Fibroblast of the aortic adventitia (primary cell): ENCODE results near the gene EEIG2. TPM values are rescaled to one million over a fixed set of nuclear protein-coding genes. Genes with fewer than 3 reads are reported as not detected.
A peak's percentile ranks its signal among the peaks of the same experiment; 100 is the strongest.
"Not testable (repeated sequence)": the region's sequence is repeated elsewhere in the genome, so short reads cannot be mapped to it uniquely, and the experiment has no call there.

Source experiments
- DNase-seq: peaks from one replicate; pipeline ENCODE4 v3.0.0-alpha.2; 2010; ENCODE audit warnings: low read depth
- H3K4me3 ChIP-seq: 2 replicates; pipeline ENCODE4 v1.5.1; 2011; ENCODE audit warnings: low read depth, mild to moderate bottlenecking, control low read depth, low read length, moderate library complexity
- CTCF ChIP-seq: IDR thresholded peaks from 2 replicates; pipeline ENCODE4 v1.5.1; 2011; ENCODE audit warnings: mild to moderate bottlenecking, low read length, control low read depth, inconsistent platforms; ENCODE audit not compliant: insufficient read depth
- total RNA-seq: library from RNA; depleted of rRNA; stranded (reverse); fragments of >200 nt; gene quantifications from 2 replicates; pipeline ENCODE4 v1.2.3, GENCODE V29; 2012; ENCODE audit warnings: low replicate concordance

Gene EEIG2
- total RNA-seq, result 37.9 and 51.1 TPM in 2 replicates

GRCh38 chr1:108559215-108560186 lies at the start of gene EEIG2:
Gene EEIG2 (plus strand): TSS chr1:108560100. CDS start chr1:108560429, 329 bp downstream.
- peak; percentile 52 for TF ChIP-seq CTCF

DNA sequence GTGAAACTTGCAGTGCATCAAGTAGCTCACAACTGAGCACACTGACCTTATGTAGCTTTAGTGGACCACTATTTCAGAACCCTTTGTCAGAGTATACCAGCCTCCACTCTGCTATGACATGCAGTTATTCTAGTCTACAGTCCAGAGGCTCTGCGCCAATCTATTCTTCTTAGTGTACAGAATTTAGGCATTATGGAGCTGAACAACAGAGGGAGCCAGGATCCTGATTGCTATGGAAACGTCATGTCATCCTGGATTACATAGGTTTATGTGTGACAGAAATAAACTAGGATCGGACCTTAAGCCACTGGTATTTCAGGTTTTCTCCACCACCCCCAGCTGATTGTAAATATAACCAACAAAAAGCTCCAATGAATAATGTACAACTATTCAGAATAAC lies 48.1 kb upstream of the EEIG2 start:
- no peak overlapping the region for H3K4me3 ChIP-seq
- DNase-seq, result no peak
- no peak for TF ChIP-seq CTCF

More at GRCh38 chr1:108559215-108560186, at the start of gene EEIG2:
- peak within 1 kb of the TSS; percentile 92 for H3K4me3 ChIP-seq
- peak; percentile 82 for DNase-seq

DNA sequence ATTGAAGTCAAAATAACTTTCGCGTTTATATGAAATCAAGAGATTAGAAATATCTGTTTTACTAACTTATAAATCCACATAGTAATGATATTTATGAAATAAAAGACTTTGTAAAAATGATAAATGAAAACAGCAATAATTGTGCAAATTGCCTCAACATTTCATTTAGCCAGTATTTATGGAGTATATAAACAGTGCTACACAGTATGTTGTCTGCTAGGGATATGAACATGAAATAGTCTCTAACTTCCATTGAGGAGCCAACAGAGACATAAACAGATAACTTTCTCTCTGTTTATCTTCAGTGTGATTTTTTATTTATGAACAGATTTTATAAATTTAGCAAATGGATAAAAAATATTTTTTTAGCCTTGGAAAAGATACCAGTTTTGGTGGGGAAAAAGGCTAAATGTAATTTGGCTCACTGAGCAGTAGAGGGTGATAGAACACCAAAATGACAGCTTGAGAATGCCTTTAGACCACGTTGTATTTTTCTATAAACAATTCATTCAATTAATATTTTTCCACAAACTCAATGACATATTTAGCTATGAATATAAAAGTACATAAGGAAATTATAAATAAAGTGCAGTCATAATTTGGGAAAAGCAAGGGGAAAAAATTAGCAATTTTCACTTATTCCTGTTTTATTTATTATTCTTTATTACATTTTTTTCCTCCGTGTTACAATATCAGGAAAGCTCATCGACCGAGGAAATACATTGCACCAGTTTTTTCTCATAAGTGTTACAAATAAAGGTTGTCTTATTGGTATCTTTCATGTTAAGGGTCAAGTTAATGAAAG lies 47.5 kb upstream of the EEIG2 start:
- peak; percentile 79 for TF ChIP-seq CTCF
- no peak overlapping the region for H3K4me3 ChIP-seq
- DNase-seq, result peak; percentile 71

- TF ChIP-seq CTCF, result no peak
- no peak overlapping the region for H3K4me3 ChIP-seq
- no peak for DNase-seq
These were observed 46.9 kb upstream of the EEIG2 start for GRCh38 chr1:108513044-108513415.

DNA sequence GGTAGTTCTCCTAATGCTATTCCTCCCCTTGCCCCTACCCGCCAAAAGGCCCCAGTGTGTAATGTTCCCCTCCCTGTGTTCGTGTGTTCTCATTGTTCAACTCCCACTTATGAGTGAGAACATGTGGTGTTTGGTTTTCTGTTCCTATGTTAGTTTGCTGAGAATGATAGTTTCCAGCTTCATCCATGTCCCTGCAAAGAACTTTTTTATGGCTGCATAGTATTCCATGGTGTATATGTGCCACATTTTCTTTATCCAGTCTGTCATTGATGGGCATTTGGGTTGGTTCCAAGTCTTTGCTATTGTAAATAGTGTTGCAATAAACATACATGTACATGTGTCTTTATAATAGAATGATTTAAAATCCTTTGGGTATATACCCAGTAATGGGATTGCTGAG lies 46.0 kb upstream of the EEIG2 start:
- H3K4me3 ChIP-seq, DNase-seq: not testable (repeated sequence)

DNA sequence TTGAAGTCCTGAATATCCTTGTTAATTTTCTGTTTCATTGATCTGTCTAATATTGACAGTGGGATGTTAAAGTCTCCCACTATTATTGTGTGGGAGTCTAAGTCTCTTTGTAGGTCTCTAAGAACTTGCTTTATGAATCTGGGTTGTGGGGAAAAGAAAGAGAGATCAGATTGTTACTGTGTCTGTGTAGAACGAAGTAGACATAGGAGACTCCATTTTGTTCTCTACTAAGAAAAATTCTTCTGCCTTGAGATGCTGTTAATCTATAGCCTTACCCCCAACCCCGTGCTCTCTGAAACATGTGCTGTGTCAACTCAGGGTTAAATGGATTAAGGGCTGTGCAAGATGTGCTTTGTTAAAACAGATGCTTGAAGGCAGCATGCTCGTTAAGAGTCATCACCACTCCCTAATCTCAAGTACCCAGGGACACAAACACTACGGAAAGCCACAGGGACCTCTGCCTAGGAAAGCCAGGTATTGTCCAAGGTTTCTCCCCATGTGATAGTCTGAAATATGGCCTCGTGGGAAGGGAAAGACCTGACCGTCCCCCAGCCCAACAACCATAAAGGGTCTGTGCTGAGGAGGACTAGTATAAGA lies 42.5 kb upstream of the EEIG2 start:
- not testable (repeated sequence) for H3K4me3 ChIP-seq, DNase-seq

- no peak overlapping the region for H3K4me3 ChIP-seq
- DNase-seq, result peak; percentile 92
- no peak for TF ChIP-seq CTCF
These were observed 37.9 kb upstream of the EEIG2 start for GRCh38 chr1:108521990-108522393.
